Effector memory CD4-positive, alpha-beta T cell (primary cell): ENCODE measurements around the gene LRRTM3.

Source experiments
- DNase-seq, 3 donors: peaks; one replicate each; pipeline ENCODE4 v3.0.0-alpha.2; 2020
- H3K27ac ChIP-seq: 2 replicates; pipeline ENCODE4 v1.7.0; 2013; ENCODE audit warnings: mild to moderate bottlenecking, low read length, moderate library complexity; ENCODE audit not compliant: insufficient read depth, poor library complexity, severe bottlenecking
- H3K27me3 ChIP-seq: replicated peaks from 2 replicates; pipeline ENCODE4 v1.7.0; 2013; ENCODE audit warnings: mild to moderate bottlenecking, low read length; ENCODE audit not compliant: insufficient read depth, control insufficient read depth, poor library complexity, severe bottlenecking
- H3K36me3 ChIP-seq: 2 replicates; pipeline ENCODE4 v1.7.0; 2013; ENCODE audit warnings: mild to moderate bottlenecking, low read length, moderate library complexity; ENCODE audit not compliant: control insufficient read depth, insufficient read depth
- H3K4me1 ChIP-seq: 2 replicates; pipeline ENCODE4 v1.7.0; 2013; ENCODE audit warnings: low read length, mild to moderate bottlenecking; ENCODE audit not compliant: control insufficient read depth, insufficient read depth, poor library complexity, severe bottlenecking
- H3K4me3 ChIP-seq: 2 replicates; pipeline ENCODE4 v1.7.0; 2013; ENCODE audit warnings: low read length, low read depth, mild to moderate bottlenecking; ENCODE audit not compliant: insufficient read depth, poor library complexity, severe bottlenecking
- H3K9me3 ChIP-seq: 2 replicates; pipeline ENCODE4 v1.7.0; 2013; ENCODE audit warnings: mild to moderate bottlenecking, low read length, moderate library complexity; ENCODE audit not compliant: control insufficient read depth

LRRTM3 gene

GRCh38 chr10:67095531-67095930 is 169.7 kb downstream of the LRRTM3 start:
- Histone ChIP-seq H3K36me3 (no peaks in the 10 kb centered on the region), H3K9me3 (no peaks in the 10 kb centered on the region), H3K4me1 (no peaks in the 10 kb centered on the region), H3K27ac (no peak overlapping the region), H3K4me3 (no peak overlapping the region), H3K27me3 (no peaks in the 10 kb centered on the region)
- no peak for DNase-seq

DNA sequence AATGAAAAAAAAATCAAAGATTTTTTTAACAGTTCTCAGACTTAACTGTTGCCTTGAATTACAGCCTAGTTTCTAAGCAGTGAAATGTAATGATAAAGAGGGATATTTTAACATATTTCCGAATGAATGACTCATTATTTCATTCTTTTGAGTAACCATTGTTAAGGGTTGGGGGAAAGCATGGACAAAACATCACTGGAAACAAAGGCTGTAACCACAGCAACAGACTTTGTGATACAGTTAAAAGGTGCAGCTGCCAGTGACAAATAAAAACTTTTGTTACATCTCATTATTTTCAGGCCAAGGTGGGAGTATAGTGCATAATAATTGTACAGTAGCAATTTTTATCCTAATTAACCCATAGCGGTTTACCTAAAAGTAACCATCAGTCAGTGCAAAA is 172.6 kb downstream of the LRRTM3 start:
- H3K4me3 ChIP-seq = no peak overlapping the region
- no peaks in the 10 kb centered on the region for H3K36me3 ChIP-seq
- no peaks in the 10 kb centered on the region for H3K4me1 ChIP-seq
- DNase-seq = no peak
- H3K9me3 ChIP-seq = no peaks in the 10 kb centered on the region
- H3K27me3 ChIP-seq = no peaks in the 10 kb centered on the region
- no peak overlapping the region for H3K27ac ChIP-seq

GRCh38 chr10:67100951-67101350 is 175.1 kb downstream of the LRRTM3 start:
- Histone ChIP-seq H3K27ac (no peak overlapping the region), H3K36me3 (no peaks in the 10 kb centered on the region), H3K9me3 (no peaks in the 10 kb centered on the region), H3K27me3 (no peaks in the 10 kb centered on the region), H3K4me3 (no peak overlapping the region), H3K4me1 (no peaks in the 10 kb centered on the region)
- no peak for DNase-seq

GRCh38 chr10:67107670-67108069 is 181.8 kb downstream of the LRRTM3 start:
- Histone ChIP-seq H3K4me3 (no peak overlapping the region), H3K4me1 (no peaks in the 10 kb centered on the region), H3K27me3 (no peaks in the 10 kb centered on the region), H3K9me3 (no peaks in the 10 kb centered on the region), H3K27ac (no peak overlapping the region), H3K36me3 (no peaks in the 10 kb centered on the region)
- DNase-seq = no peak

- no peaks in the 10 kb centered on the region for H3K27me3 ChIP-seq
- H3K9me3 ChIP-seq = no peaks in the 10 kb centered on the region
- DNase-seq = no peak
- no peak overlapping the region for H3K4me3 ChIP-seq
- no peaks in the 10 kb centered on the region for H3K36me3 ChIP-seq
- no peaks in the 10 kb centered on the region for H3K4me1 ChIP-seq
- H3K27ac ChIP-seq = no peak overlapping the region
Observed at GRCh38 chr10:67110286-67110685, 184.4 kb downstream of the LRRTM3 start.

DNA sequence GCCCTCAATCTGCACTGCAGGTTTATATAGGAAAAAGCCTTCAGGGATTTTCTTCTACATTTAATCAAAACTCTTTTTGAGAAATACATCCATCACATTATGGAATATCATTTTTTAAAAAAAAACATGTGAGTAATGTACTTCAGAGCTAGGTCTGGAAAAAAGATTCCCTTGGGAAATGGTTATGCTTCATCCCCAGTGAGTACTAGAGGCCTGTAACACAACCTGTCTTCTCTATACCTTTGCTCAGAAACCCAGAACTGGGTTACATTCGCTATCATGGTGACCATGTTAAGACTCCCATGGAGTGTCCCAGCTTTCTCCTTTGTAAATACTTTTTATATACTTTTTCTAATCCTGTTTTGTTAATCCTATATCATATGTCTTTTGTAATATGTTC is 186.9 kb downstream of the LRRTM3 start:
- Histone ChIP-seq H3K27me3 (no peaks in the 10 kb centered on the region), H3K9me3 (no peaks in the 10 kb centered on the region), H3K36me3 (no peaks in the 10 kb centered on the region), H3K4me1 (no peaks in the 10 kb centered on the region), H3K27ac (no peak overlapping the region), H3K4me3 (no peak overlapping the region)
- no peak for DNase-seq

DNA sequence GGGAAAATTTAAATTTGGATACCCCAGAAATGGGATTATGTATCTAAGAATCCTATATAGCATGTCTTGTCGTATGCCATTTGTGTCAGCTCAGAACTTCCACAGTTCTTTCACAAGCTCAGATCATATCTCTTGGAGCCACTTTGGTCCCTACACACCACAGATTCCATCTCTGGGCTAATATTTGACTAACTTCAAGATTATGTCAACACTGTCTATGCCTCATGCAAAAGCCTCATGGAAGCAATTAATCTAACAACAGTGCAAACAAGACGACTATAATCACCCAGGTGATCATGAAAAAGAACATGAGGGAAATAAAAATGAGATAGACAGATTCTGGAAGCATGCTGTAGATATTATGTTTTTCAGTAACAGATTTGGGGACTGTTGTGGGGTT is 189.1 kb downstream of the LRRTM3 start:
- H3K4me3 ChIP-seq = no peak overlapping the region
- H3K9me3 ChIP-seq = no peaks in the 10 kb centered on the region
- H3K27me3 ChIP-seq = no peaks in the 10 kb centered on the region
- no peaks in the 10 kb centered on the region for H3K4me1 ChIP-seq
- no peaks in the 10 kb centered on the region for H3K36me3 ChIP-seq
- H3K27ac ChIP-seq = no peak overlapping the region
- DNase-seq = no peak

DNA sequence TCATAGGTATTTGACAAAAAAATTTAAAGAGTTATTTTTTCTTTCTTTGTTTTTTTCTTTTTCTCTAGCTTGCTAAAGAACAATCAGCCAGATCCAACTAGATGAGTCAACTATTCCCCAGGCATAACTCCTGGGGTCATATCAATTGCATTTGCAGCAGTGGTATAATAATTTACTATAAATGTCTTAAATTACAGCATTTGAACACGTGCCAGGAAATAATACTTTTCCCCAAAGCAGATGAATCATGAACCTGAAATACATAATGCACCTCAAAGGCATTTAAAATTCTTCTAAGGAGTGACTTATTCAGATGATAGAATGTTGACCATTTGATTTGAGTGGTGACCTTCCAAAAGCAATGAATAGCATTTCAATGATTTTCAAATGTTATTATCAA is 190.1 kb downstream of the LRRTM3 start:
- no peak for DNase-seq
- no peak overlapping the region for H3K4me3 ChIP-seq
- H3K27me3 ChIP-seq = no peaks in the 10 kb centered on the region
- H3K4me1 ChIP-seq = no peaks in the 10 kb centered on the region
- no peaks in the 10 kb centered on the region for H3K36me3 ChIP-seq
- no peaks in the 10 kb centered on the region for H3K9me3 ChIP-seq
- no peak overlapping the region for H3K27ac ChIP-seq

DNA sequence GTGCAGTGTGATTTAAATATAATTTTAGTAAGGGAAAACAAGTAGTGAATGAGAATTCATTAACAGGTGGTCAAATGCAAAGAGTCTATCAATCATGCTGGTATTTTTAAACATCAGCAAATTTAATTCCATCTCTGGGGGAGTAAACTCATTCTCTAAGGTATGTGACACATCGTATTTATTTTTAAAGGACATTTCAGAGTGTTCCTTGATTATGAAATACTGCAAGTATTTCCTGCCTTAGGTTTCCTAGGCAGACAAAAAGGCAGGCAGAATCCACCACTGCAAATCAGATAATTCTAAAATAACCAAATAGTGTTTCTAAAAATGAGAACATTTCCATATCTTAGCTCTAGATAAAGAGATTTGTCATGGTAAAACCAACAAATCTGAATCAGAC is 193.8 kb downstream of the LRRTM3 start:
- H3K36me3 ChIP-seq = no peaks in the 10 kb centered on the region
- H3K27ac ChIP-seq = no peak overlapping the region
- DNase-seq = no peak

GRCh38 chr10:67127441-67127840 is 201.6 kb downstream of the LRRTM3 start:
- no peaks in the 10 kb centered on the region for H3K36me3 ChIP-seq
- no peak overlapping the region for H3K27ac ChIP-seq
- H3K4me3 ChIP-seq = no peak overlapping the region
- H3K27me3 ChIP-seq = no peaks in the 10 kb centered on the region
- H3K4me1 ChIP-seq = no peaks in the 10 kb centered on the region
- no peak for DNase-seq
- no peaks in the 10 kb centered on the region for H3K9me3 ChIP-seq

More for the DNA sequence above, 193.8 kb downstream of the LRRTM3 start:
- Histone ChIP-seq H3K4me1 (no peaks in the 10 kb centered on the region), H3K4me3 (no peak overlapping the region), H3K9me3 (no peaks in the 10 kb centered on the region), H3K27me3 (no peaks in the 10 kb centered on the region)

DNA sequence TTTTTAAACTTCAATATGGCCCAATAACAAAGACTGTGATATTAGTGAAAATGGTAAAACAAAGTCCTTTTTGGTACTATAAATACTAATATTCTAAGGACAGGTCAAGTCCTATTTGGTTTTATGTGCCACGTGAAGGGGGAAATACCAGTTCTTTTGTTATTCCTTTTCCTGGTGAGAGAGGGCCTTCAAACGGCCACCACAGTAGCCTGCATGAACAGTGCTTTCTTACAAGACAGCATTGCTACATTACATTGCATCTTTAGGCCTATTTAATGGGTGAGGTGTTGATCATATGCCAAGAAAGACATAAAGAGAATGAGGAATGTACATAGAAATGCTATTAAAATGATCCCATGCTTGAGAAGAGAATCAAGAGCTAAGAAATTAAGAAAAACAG is 214.8 kb downstream of the LRRTM3 start:
- no peaks in the 10 kb centered on the region for H3K27me3 ChIP-seq
- no peak overlapping the region for H3K4me3 ChIP-seq
- no peak overlapping the region for H3K27ac ChIP-seq
- H3K4me1 ChIP-seq = no peaks in the 10 kb centered on the region
- DNase-seq = no peak
- H3K36me3 ChIP-seq = no peaks in the 10 kb centered on the region
- H3K9me3 ChIP-seq = no peaks in the 10 kb centered on the region
